CD4-positive, alpha-beta T cell treated with Interleukin-6 for 4 hours (primary cell): ENCODE data around the gene CP.
"Not testable (repeated sequence)": the region's sequence is repeated elsewhere in the genome, so short reads cannot be mapped to it uniquely, and the experiment has no call there.

Source experiments
- DNase-seq: peaks from one replicate; pipeline ENCODE4 v3.0.0-alpha.2; 2020; ENCODE audit warnings: mixed read lengths

The CP gene

DNA sequence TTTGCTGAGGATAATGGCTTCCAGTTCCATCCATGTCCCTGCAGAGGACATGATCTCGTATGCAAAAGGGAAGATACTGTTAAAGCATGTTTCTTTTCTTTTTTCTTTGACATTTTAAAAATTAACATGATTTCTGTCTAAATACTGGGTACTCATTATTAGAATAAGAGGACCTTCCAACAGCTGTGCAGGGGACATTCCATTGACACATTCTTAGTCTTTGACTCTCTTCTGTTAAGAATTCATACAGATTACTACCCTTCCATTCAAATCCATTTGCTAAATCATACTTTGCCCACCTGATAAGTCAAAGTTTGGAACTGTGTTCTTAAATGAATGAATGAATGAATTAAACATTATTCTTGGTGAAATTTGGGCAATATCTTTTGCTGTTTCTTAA, 5.1 kb upstream of the CP start:
- DNase-seq, result no peak

- DNase-seq, result no peak
Measured at GRCh38 chr3:149224736-149225594, 3.3 kb upstream of the CP start.

GRCh38 chr3:149223461-149223820, 1.8 kb upstream of the CP start:
- no peak for DNase-seq

DNA sequence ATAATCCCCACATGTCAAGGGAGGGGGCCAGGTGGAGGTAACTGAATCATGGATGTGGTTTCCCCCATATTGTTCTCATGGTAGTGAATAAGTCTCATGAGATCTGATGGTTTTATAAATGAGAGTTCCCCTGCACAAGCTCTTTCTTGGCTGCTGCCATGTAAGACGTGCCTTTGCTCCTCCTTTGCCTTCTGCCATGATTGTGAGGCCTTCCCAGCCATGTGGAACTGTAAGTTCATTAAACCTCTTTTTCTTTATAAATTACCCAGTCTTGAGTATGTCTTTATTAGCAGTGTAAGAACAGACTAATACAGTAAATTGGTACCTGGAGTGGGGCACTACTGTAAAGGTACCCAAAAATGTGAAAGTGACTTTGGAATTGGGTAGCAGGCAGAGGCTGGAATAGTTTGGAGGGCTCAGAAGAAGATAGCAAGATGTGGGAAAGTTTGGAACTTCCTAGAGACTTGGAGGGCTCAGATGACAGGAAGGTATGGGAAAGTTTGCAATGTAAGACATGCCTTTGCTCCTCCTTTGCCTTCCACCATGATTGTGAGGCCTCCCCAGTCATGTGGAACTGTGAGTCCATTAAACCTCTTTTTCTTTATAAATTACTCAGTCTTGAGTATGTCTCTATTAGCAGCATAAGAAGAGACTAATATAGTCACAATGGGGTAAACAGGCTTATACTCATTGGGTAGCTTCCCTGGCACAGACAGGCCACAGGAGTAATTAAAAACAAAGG, 2.1 kb downstream of the CP start:
- not testable (repeated sequence) for DNase-seq

GRCh38 chr3:149217347-149217746, 4.3 kb downstream of the CP start:
- no peak for DNase-seq

GRCh38 chr3:149216193-149216869, 5.3 kb downstream of the CP start:
- no peak for DNase-seq

DNA sequence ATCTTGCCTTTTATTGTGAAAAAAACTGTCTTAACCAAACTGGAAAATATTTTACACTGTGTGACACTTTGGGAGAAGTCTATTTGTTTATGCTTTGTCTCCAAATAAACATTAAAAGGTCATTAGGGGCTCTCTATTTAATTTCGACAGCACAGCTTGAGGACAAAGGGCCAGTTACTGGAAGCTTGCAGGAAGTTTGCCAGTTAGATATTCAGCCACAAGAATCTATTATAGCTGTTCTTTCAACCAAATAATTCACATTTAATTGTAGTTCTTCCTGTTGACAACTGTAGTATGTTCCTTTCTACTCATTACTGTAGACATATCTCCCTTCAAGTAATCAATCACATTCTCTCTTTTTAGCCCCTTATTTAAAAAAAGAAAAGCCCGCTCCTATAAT, 6.1 kb downstream of the CP start:
- no peak for DNase-seq

- no peak for DNase-seq
Measured at GRCh38 chr3:149214702-149215101, 6.9 kb downstream of the CP start.

- DNase-seq, result no peak
Measured at GRCh38 chr3:149212386-149212785, 9.2 kb downstream of the CP start.

DNA sequence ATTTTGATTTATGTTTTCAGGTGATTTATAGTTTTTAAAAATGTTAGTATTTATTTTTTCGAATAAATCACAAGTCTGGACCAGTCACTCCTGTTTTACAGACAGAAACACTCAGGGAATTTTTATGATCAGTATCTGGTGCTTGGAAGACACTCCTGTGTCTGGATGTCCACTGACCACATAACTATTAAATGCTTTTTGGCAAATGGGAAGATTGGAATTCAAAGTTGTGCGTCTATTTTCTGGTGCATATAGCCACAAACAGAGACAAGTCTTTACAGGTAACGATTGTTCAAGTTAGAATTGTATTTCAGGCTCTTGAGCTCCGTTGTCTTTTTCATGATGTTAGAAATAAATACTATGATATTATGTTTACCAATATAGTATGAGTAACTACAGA, 12.2 kb downstream of the CP start:
- DNase-seq, result no peak

DNA sequence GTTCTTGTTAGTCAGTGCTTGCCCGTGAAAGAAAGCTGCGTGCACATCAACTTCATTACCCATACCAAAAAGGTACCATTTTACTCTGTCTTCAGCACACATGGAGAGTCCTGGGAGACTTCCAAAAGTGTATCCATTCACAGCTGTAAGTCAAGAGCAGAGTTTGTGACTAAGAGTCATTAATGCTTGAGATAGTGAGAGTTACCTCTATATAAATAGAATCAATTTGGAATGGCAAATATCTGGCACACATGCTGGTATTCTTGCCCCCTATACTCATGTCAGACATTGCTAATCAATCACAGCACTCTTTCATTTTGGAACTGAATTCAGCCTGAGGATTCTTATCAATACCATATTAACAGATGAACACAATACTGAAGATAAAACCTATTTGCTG, 14.2 kb downstream of the CP start:
- no peak for DNase-seq

GRCh38 chr3:149204390-149204991, 17.1 kb downstream of the CP start:
- DNase-seq, result no peak

GRCh38 chr3:149203758-149204157, 17.9 kb downstream of the CP start:
- no peak for DNase-seq

DNA sequence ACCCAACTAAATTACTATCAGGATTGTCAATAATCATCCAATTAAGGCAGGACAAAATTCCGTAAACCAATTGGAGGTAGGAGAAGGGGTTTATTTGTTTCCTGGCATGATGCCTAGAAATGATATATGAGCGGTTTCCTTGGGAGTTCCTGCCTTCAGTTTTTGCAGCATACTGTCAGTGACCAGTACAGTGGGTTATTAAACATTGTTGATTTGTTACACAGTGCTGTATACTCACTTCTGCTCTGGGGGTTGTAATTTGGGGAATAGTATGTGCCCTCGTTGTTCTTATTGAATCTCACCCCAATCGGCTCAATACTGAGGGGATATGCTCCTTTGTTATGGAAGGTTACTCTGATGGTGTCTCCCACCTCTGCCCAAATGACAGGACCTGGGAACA, 22.2 kb downstream of the CP start:
- no peak for DNase-seq

GRCh38 chr3:149198611-149199010, 23.0 kb downstream of the CP start:
- DNase-seq, result no peak

- no peak for DNase-seq
Measured at GRCh38 chr3:149197669-149198068, 24.0 kb downstream of the CP start.

DNA sequence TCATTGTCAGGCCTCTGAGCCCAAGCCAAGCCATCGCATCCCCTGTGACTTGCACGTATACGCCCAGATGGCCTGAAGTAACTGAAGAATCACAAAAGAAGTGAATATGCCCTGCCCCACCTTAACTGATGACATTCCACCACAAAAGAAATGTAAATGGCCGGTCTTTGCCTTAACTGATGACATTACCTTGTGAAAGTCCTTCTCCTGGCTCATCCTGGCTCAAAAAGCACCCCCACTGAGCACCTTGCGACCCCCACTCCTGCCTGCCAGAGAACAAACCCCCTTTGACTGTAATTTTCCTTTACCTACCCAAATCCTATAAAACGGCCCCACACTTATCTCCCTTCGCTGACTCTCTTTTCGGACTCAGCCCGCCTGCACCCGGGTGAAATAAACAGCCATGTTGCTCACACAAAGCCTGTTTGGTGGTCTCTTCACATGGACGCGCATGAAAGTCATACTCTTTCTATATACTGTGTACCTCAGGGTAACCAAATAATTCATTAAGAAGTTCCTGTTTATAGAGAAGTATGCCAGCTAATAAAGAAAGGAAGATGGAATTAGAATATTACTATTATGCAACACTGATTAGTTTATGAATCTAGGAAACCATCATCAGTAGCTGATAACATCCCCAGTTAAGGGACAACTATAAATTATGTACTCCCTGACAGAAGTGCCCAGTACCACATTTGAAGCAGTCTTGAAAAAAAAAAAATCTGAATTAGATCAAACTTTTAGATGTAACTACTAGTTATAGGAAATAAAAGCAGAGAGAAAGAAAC, 24.6 kb downstream of the CP start:
- not testable (repeated sequence) for DNase-seq

DNA sequence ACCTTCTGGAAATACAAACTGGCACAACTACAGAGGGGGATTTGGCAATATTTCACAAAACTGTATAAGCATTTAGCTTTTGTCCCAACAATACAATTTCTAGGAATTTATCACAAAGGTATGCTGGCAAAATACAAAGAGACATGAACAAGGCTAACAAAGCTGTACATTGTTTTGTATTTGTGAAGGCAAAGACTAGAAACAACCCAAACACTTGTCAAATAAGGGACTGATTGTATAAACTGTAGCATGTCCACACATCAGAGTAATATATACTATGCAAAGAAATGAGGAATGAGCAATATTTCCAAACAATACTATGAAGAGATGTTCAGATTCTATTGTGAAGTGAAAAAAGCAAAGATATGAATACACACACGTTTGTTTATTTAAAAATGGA, 26.4 kb downstream of the CP start:
- DNase-seq, result no peak

- no peak for DNase-seq
Measured at GRCh38 chr3:149188494-149188893, 33.1 kb downstream of the CP start.

GRCh38 chr3:149186721-149187120, 34.9 kb downstream of the CP start:
- DNase-seq, result no peak

GRCh38 chr3:149186219-149186618, 35.4 kb downstream of the CP start:
- no peak for DNase-seq

- DNase-seq, result no peak
Measured at GRCh38 chr3:149181182-149181581, 40.4 kb downstream of the CP start.
